OCI-LY7 (cell line): ENCODE results near the gene SCARB1. TPM values are rescaled to one million over a fixed set of nuclear protein-coding genes. Genes with fewer than 3 reads are reported as not detected.

ENCODE experiments used
- BruUV-seq: library from RNA; stranded (reverse); fragments of 400-500 nt; replicated peaks from 2 replicates; lab custom pipeline; 2021; lab: Mats Ljungman, UMichigan
- CTCF ChIA-PET: fragments of 300-600 bp; sonication (Branson Sonifier 250); formaldehyde crosslinking; loops from one replicate; lab custom pipeline; 2022; ENCODE audit warnings: antibody characterized with exemption; ENCODE audit not compliant: unreplicated experiment; lab: Charles Lee
- POLR2A ChIA-PET: fragments of 300-600 bp; sonication (Branson Sonifier 250); formaldehyde crosslinking; loops from one replicate; lab custom pipeline; 2022; ENCODE audit warnings: antibody characterized with exemption; lab: Charles Lee
- DNase-seq: peaks from one replicate; pipeline ENCODE4 v3.0.0-alpha.2; 2015; ENCODE audit warnings: low spot score
- H2AFZ ChIP-seq: fragments of 200-600 bp; sonication (generic), shearing (Covaris generic); 2 replicates; pipeline ENCODE4 v1.6.1; 2014; ENCODE audit warnings: mild to moderate bottlenecking, antibody characterized with exemption, low read length, moderate library complexity
- H3K27ac ChIP-seq: fragments of 200-600 bp; sonication (generic); 2 replicates; pipeline ENCODE4 v1.5.1; 2014; ENCODE audit warnings: mixed run types, low read depth, mild to moderate bottlenecking, moderate library complexity, low read length, inconsistent platforms; ENCODE audit not compliant: poor library complexity, severe bottlenecking
- H3K36me3 ChIP-seq: fragments of 200-600 bp; sonication (generic); 2 replicates; pipeline ENCODE4 v1.6.1; 2014; ENCODE audit warnings: mild to moderate bottlenecking, antibody characterized with exemption, low read length, moderate library complexity, mixed read lengths; ENCODE audit not compliant: insufficient read depth
- H3K4me1 ChIP-seq: fragments of 200-600 bp; sonication (generic); 2 replicates; pipeline ENCODE4 v1.5.1; 2014; ENCODE audit warnings: mild to moderate bottlenecking, low read length; ENCODE audit not compliant: insufficient read depth, poor library complexity, severe bottlenecking
- H3K4me2 ChIP-seq: fragments of 200-600 bp; sonication (generic); 2 replicates; pipeline ENCODE4 v1.6.1; 2014; ENCODE audit warnings: mild to moderate bottlenecking, low read length
- H3K4me3 ChIP-seq: fragments of 200-600 bp; sonication (generic); 2 replicates; pipeline ENCODE4 v1.5.1; 2014; ENCODE audit warnings: mild to moderate bottlenecking, low read depth, low read length; ENCODE audit not compliant: poor library complexity, severe bottlenecking
- H3K79me2 ChIP-seq: fragments of 200-600 bp; sonication (generic); 2 replicates; pipeline ENCODE4 v1.6.1; 2016; ENCODE audit warnings: low read depth, mild to moderate bottlenecking, low read length, moderate library complexity, mixed read lengths; ENCODE audit not compliant: insufficient read depth
- H3K9me2 ChIP-seq: fragments of 200-600 bp; sonication (generic); 2 replicates; pipeline ENCODE4 v1.6.1; 2016; ENCODE audit warnings: mild to moderate bottlenecking, low read length, mixed read lengths; ENCODE audit not compliant: insufficient read depth
- H3K9me3 ChIP-seq: fragments of 200-600 bp; sonication (generic); 2 replicates; pipeline ENCODE4 v1.6.1; 2014; ENCODE audit warnings: mild to moderate bottlenecking, mixed run types, low read length, mixed read lengths
- H4K20me1 ChIP-seq: fragments of 200-600 bp; sonication (generic); 2 replicates; pipeline ENCODE4 v1.6.1; 2014; ENCODE audit warnings: mild to moderate bottlenecking, antibody characterized with exemption, low read length, moderate library complexity, mixed read lengths; ENCODE audit not compliant: insufficient read depth
- CTCF ChIP-seq: fragments of 200-600 bp; sonication (generic); conservative IDR thresholded peaks from 2 replicates; pipeline ENCODE4 v1.5.1; 2014; ENCODE audit warnings: mild to moderate bottlenecking, antibody characterized with exemption, low read length, moderate library complexity, mixed read lengths
- EZH2phosphoT487 ChIP-seq: fragments of 200-600 bp; sonication (generic); IDR thresholded peaks from 2 replicates; pipeline ENCODE4 v1.6.1; 2018; ENCODE audit warnings: low read depth, borderline replicate concordance, mild to moderate bottlenecking, mixed run types, antibody characterized with exemption, low read length, moderate library complexity, mixed read lengths
- intact Hi-C: fragments of 100-400 bp; cut with micrococcal nuclease; formaldehyde crosslinking; loops from one replicate; pipeline ENCODE4 v1.10.0; 2022; ENCODE audit not compliant: unreplicated experiment
- total RNA-seq, 2 experiments: library from RNA; depleted of rRNA in 1 of 2; stranded (reverse); fragments of >200 nt in 1 of 2; shearing (Covaris generic) in 1 of 2; gene quantifications; 2 replicates each; pipeline ENCODE4 v1.2.3, GENCODE V29; 2014 to 2022

The SCARB1 gene
- total RNA-seq, 2 experiments from 2014 or later, result 42.9 to 112 TPM

DNA sequence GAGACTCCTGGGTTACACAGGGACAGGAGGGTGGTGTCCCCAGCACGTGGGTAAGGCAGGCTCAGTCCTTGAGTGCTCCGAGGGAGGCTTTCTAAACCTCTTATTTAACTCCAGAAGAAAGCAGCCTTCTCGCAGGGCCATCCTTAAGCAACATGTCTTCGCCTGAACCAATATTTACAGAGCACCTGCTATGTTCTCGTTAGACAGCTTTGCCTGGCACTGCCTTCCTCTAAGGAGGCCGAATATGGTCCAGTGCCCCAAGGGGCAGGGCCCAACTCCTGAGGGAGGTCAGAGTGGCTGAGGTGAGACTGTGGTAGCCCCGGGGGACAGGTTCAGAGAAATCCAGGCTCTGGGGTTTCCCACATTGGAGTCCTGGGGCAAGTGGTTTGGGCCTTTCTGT is 2.1 kb upstream of the SCARB1 start:
- Histone ChIP-seq H2AFZ (no peak overlapping the region), H3K4me2 (no peak overlapping the region), H3K9me3 (no peaks in the 10 kb centered on the region), H3K4me1 (peaks cover 41% of the 10 kb centered on the region), H3K27ac (no peak overlapping the region), H4K20me1 (no peaks in the 10 kb centered on the region), H3K4me3 (no peak overlapping the region), H3K9me2 (no peaks in the 10 kb centered on the region), H3K36me3 (peaks cover 14% of the 10 kb centered on the region; the same call in 1 of the 2 replicates), H3K79me2 (peaks cover 24% of the 10 kb centered on the region; the same call in 1 of the 2 replicates)
- CTCF ChIA-PET, result no interaction called here
- TF ChIP-seq EZH2phosphoT487 (no peak), CTCF (no peak)
- no peak for DNase-seq
- intact Hi-C loops, result no loop called here
- no TSS peak for BruUV-seq
- POLR2A ChIA-PET, result interaction anchor here (0.9 kb wide), 1 partner anchor 54 kb away, joined by 3 read pairs; no protein-coding TSS in a partner anchor

DNA sequence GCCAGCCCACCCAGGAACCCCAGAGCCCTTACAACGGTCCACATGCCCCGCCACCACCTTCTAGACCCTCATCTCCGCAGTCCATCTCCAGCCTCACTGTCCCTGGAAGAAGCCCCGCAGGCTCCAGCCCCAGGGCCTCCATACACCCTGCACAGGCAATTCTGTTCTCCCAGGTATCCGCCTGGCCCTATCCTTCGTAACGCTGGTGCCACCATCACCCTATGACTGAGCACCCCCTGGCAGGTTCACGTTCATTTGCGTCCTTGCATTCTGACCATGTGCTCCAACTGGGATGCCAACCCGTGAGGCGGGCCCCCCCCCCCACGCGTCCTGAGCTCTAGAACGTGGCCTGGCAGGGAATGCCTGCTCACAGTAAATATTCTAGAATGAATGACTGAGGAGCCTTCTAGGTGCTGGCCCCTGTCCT is 675 bp upstream of the SCARB1 start:
- Histone ChIP-seq H3K79me2 (peaks cover 31% of the 10 kb centered on the region; the same call in 1 of the 2 replicates), H3K9me2 (no peaks in the 10 kb centered on the region), H3K4me1 (peaks cover 41% of the 10 kb centered on the region), H3K4me2 (peak overlapping the region; percentile 80), H3K27ac (peak overlapping the region; percentile 58), H4K20me1 (no peaks in the 10 kb centered on the region), H3K9me3 (no peaks in the 10 kb centered on the region), H2AFZ (peak overlapping the region; percentile 87; the same call in 1 of the 2 replicates), H3K36me3 (peaks cover 28% of the 10 kb centered on the region; the same call in 1 of the 2 replicates), H3K4me3 (peak overlapping the region; percentile 90)
- TF ChIP-seq CTCF, result no peak
- no peak for TF ChIP-seq EZH2phosphoT487
- intact Hi-C loops, result no loop called here
- BruUV-seq, result no TSS peak
- DNase-seq, result no peak
- ChIA-PET POLR2A (interaction anchor here (0.8 to 1.4 kb wide), 3 partner anchors 17 to 26 kb away, joined by 3 to 5 read pairs (median 4); no protein-coding TSS in a partner anchor), CTCF (interaction anchor here (0.6 to 0.7 kb wide), 3 partner anchors 29 to 129 kb away, joined by 3 to 10 read pairs (median 4); no protein-coding TSS in a partner anchor)
